ENCODE measurements around the gene FBXO30. TPM values are rescaled to one million over a fixed set of nuclear protein-coding genes. Genes with fewer than 3 reads are reported as not detected.

Gene FBXO30
- total and polyA plus RNA-seq, 9 of the 15 experiments (the other 6 are each of a cell fraction or from before 2014, with no cell fraction given): 3.6 to 12.8 (median 7.1) TPM

DNA sequence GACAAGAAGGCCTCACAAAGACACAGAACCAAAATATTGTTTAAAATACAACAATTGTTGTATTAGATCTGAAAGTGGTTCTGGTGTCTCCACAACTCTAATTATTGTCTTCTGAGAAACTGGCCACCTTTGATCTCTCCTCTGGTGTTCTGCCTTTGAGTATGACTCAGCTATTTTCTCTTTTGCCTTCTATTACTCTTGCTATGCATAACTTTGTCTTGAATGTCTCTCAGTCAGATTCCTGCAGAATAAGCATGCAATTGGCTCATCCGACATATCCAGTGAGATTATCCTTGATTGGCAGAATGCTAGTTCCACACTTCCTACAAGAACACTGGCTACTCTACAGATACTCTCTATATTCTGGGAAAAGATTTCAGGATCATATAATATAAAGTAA lies 65.0 kb downstream of the FBXO30 start (continued):
- TF ChIP-seq, protein P1, sequence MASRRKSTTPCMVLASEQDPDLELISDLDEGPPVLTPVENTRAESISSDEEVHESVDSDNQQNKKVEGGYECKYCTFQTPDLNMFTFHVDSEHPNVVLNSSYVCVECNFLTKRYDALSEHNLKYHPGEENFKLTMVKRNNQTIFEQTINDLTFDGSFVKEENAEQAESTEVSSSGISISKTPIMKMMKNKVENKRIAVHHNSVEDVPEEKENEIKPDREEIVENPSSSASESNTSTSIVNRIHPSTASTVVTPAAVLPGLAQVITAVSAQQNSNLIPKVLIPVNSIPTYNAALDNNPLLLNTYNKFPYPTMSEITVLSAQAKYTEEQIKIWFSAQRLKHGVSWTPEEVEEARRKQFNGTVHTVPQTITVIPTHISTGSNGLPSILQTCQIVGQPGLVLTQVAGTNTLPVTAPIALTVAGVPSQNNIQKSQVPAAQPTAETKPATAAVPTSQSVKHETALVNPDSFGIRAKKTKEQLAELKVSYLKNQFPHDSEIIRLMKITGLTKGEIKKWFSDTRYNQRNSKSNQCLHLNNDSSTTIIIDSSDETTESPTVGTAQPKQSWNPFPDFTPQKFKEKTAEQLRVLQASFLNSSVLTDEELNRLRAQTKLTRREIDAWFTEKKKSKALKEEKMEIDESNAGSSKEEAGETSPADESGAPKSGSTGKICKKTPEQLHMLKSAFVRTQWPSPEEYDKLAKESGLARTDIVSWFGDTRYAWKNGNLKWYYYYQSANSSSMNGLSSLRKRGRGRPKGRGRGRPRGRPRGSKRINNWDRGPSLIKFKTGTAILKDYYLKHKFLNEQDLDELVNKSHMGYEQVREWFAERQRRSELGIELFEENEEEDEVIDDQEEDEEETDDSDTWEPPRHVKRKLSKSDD (conservative IDR thresholded peaks at IDR 0.05; ENCODE audit: low read length): no peak
- TF ChIP-seq TCF7L2 (IDR thresholded peaks at IDR 0.05; ENCODE audit: low read depth, low read length) (no peak), CBFA2T2 (conservative IDR thresholded peaks at IDR 0.05) (no peak), E2F3 (CRISPR knock-in tag; IDR thresholded peaks at IDR 0.05) (no peak), ZNF146 (CRISPR knock-in tag; IDR thresholded peaks at IDR 0.05; ENCODE audit: unreplicated experiment) (no peak), RBM17 (IDR thresholded peaks at IDR 0.05; ENCODE audit: borderline replicate concordance, low read depth, low read length) (no peak), ZBTB7A (IDR thresholded peaks at IDR 0.05; ENCODE audit: borderline replicate concordance, control insufficient read depth, low read depth, low read length) (no peak), STAT5B (CRISPR knock-in tag; IDR thresholded peaks at IDR 0.05) (no peak), ASH1L (IDR thresholded peaks at IDR 0.05; ENCODE audit: borderline replicate concordance, low read depth, partially characterized antibody) (no peak), SETDB1 (IDR thresholded peaks at IDR 0.05; ENCODE audit: low read length) (no peak), DDX20 (tag; IDR thresholded peaks at IDR 0.05; ENCODE audit: low read depth) (no peak), SP2 (IDR thresholded peaks at IDR 0.05; ENCODE audit: extremely low read depth, low read depth, low read length, poor library complexity, severe bottlenecking) (no peak), SMARCA5 (IDR thresholded peaks at IDR 0.05) (no peak), HDGF (IDR thresholded peaks at IDR 0.05) (no peak), ZBED1 (IDR thresholded peaks at IDR 0.05) (no peak), FOXA1 (IDR thresholded peaks at IDR 0.05; ENCODE audit: borderline replicate concordance) (no peak), PML (IDR thresholded peaks at IDR 0.05; ENCODE audit: low read length) (no peak), ZNF224 (CRISPR knock-in tag; IDR thresholded peaks at IDR 0.05) (no peak), CBX3 (IDR thresholded peaks at IDR 0.05; ENCODE audit: borderline replicate concordance in 1 of 2, low read length in 2 of 2) (peak in 1 of 2 experiments; percentile 78; a peak in 1 of 3 replicates), NCOA4 (IDR thresholded peaks at IDR 0.05; ENCODE audit: partially characterized antibody) (no peak), ZNF124 (CRISPR knock-in tag; IDR thresholded peaks at IDR 0.05) (no peak)
- TF ChIP-seq, protein P2, sequence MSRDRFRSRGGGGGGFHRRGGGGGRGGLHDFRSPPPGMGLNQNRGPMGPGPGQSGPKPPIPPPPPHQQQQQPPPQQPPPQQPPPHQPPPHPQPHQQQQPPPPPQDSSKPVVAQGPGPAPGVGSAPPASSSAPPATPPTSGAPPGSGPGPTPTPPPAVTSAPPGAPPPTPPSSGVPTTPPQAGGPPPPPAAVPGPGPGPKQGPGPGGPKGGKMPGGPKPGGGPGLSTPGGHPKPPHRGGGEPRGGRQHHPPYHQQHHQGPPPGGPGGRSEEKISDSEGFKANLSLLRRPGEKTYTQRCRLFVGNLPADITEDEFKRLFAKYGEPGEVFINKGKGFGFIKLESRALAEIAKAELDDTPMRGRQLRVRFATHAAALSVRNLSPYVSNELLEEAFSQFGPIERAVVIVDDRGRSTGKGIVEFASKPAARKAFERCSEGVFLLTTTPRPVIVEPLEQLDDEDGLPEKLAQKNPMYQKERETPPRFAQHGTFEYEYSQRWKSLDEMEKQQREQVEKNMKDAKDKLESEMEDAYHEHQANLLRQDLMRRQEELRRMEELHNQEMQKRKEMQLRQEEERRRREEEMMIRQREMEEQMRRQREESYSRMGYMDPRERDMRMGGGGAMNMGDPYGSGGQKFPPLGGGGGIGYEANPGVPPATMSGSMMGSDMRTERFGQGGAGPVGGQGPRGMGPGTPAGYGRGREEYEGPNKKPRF (IDR thresholded peaks at IDR 0.05; ENCODE audit: low read depth, low read length): no peak
- TF ChIP-seq, protein P3, sequence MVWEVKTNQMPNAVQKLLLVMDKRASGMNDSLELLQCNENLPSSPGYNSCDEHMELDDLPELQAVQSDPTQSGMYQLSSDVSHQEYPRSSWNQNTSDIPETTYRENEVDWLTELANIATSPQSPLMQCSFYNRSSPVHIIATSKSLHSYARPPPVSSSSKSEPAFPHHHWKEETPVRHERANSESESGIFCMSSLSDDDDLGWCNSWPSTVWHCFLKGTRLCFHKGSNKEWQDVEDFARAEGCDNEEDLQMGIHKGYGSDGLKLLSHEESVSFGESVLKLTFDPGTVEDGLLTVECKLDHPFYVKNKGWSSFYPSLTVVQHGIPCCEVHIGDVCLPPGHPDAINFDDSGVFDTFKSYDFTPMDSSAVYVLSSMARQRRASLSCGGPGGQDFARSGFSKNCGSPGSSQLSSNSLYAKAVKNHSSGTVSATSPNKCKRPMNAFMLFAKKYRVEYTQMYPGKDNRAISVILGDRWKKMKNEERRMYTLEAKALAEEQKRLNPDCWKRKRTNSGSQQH (CRISPR knock-in tag; IDR thresholded peaks at IDR 0.05): no peak
- TF ChIP-seq, protein P4, sequence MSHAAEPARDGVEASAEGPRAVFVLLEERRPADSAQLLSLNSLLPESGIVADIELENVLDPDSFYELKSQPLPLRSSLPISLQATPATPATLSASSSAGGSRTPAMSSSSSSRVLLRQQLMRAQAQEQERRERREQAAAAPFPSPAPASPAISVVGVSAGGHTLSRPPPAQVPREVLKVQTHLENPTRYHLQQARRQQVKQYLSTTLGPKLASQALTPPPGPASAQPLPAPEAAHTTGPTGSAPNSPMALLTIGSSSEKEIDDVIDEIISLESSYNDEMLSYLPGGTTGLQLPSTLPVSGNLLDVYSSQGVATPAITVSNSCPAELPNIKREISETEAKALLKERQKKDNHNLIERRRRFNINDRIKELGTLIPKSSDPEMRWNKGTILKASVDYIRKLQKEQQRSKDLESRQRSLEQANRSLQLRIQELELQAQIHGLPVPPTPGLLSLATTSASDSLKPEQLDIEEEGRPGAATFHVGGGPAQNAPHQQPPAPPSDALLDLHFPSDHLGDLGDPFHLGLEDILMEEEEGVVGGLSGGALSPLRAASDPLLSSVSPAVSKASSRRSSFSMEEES (CRISPR knock-in tag; IDR thresholded peaks at IDR 0.05): no peak

All from K562 (cell line).